22Rv1 (cell line): ENCODE data around the gene NPPB.
A peak's percentile ranks its signal among the peaks of the same experiment; 100 is the strongest.
"Not testable (repeated sequence)": the region's sequence is repeated elsewhere in the genome, so short reads cannot be mapped to it uniquely, and the experiment has no call there.

Experiments
- H3K27ac ChIP-seq: fragments of 450-650 bp; 2 replicates; pipeline ENCODE4 v1.5.1; 2017
- CTCF ChIP-seq: fragments of 450-650 bp; IDR thresholded peaks from 2 replicates; pipeline ENCODE4 v1.5.1; 2017; ENCODE audit warnings: mild to moderate bottlenecking
- ZFX ChIP-seq: fragments of 450-650 bp; IDR thresholded peaks from 2 replicates; pipeline ENCODE4 v1.6.1; 2017; ENCODE audit warnings: antibody characterized with exemption, borderline replicate concordance

NPPB gene

GRCh38 chr1:11898831-11899467 lies 40.2 kb upstream of the NPPB start:
- TF ChIP-seq ZFX (no peak), CTCF (no peak)
- H3K27ac ChIP-seq: no peak overlapping the region

GRCh38 chr1:11898086-11898785 lies 39.5 kb upstream of the NPPB start:
- no peak for TF ChIP-seq CTCF
- TF ChIP-seq ZFX: no peak
- H3K27ac ChIP-seq: no peak overlapping the region

- H3K27ac ChIP-seq: not testable (repeated sequence)
Observed at GRCh38 chr1:11894501-11894900, 35.8 kb upstream of the NPPB start.

GRCh38 chr1:11893907-11894251 lies 35.1 kb upstream of the NPPB start:
- no peak overlapping the region for H3K27ac ChIP-seq
- TF ChIP-seq CTCF: peak; percentile 89
- TF ChIP-seq ZFX: no peak

GRCh38 chr1:11891433-11892186 lies 32.9 kb upstream of the NPPB start:
- TF ChIP-seq ZFX: no peak
- no peak for TF ChIP-seq CTCF

DNA sequence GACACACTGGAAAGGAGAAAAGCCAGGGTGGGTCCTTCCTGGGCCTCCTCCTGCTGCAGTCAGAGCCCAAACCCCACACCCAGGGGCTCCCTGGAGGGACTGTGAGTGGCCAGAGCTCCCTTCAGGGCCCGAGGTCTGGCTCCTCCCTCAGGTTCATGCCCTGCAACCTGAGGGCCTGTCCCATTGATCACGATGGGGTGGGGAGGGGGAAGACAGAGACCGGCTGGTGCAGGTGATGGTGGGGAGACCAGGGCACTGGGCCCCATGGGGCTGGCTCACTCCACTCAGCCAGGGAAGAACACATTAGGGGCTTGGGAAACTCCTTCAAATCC lies 30.1 kb upstream of the NPPB start:
- H3K27ac ChIP-seq: no peak overlapping the region
- TF ChIP-seq CTCF (no peak), ZFX (no peak)

More at GRCh38 chr1:11891433-11892186, 32.9 kb upstream of the NPPB start:
- H3K27ac ChIP-seq: no peak overlapping the region

GRCh38 chr1:11888206-11888876 lies 29.6 kb upstream of the NPPB start:
- TF ChIP-seq CTCF: no peak
- TF ChIP-seq ZFX: no peak
- no peak overlapping the region for H3K27ac ChIP-seq
